ENCODE results near the gene TNFSF13B.

DNA sequence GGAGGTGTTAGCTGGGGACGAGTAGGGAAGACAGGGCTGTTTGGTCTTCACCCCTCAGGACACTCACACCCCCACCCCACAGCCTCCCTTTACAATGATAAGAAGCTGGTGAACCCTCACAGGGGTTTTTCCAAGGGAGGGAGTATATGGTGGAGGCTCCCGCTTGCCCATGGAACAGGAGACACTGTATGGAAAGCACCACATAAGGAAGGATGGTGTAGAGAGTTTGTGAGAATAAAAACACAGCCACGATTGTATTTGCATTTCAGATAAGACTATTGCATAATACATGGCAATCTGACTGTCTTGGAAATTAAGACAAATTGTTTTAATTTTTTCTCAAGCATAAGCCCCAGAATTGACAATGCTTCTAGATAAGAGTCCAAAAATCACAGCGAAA lies 46.9 kb downstream of the TNFSF13B start:
- TF ChIP-seq, protein P1, sequence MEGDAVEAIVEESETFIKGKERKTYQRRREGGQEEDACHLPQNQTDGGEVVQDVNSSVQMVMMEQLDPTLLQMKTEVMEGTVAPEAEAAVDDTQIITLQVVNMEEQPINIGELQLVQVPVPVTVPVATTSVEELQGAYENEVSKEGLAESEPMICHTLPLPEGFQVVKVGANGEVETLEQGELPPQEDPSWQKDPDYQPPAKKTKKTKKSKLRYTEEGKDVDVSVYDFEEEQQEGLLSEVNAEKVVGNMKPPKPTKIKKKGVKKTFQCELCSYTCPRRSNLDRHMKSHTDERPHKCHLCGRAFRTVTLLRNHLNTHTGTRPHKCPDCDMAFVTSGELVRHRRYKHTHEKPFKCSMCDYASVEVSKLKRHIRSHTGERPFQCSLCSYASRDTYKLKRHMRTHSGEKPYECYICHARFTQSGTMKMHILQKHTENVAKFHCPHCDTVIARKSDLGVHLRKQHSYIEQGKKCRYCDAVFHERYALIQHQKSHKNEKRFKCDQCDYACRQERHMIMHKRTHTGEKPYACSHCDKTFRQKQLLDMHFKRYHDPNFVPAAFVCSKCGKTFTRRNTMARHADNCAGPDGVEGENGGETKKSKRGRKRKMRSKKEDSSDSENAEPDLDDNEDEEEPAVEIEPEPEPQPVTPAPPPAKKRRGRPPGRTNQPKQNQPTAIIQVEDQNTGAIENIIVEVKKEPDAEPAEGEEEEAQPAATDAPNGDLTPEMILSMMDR (IDR thresholded peaks at IDR 0.05), result no peak
- no peak for TF ChIP-seq POLR2A (IDR thresholded peaks at IDR 0.05)
- no peak for TF ChIP-seq EP300 (IDR thresholded peaks at IDR 0.05)
